LHCN-M2 (cell line): ENCODE data around the gene PLEKHG5. TPM values are rescaled to one million over a fixed set of nuclear protein-coding genes. Genes with fewer than 3 reads are reported as not detected.
"Not testable (repeated sequence)": the region's sequence is repeated elsewhere in the genome, so short reads cannot be mapped to it uniquely, and the experiment has no call there.

Experiments
- DNase-seq: peaks from one replicate; pipeline ENCODE4 v3.0.0-alpha.2; 2012; ENCODE audit warnings: low read depth
- total RNA-seq: library from RNA; depleted of rRNA; stranded (reverse); fragments of >200 nt; gene quantifications from 2 replicates; pipeline ENCODE4 v1.2.3, GENCODE V29; 2014

PLEKHG5 gene
- total RNA-seq, 1 experiment from 2014 or later: 1.8 TPM

DNA sequence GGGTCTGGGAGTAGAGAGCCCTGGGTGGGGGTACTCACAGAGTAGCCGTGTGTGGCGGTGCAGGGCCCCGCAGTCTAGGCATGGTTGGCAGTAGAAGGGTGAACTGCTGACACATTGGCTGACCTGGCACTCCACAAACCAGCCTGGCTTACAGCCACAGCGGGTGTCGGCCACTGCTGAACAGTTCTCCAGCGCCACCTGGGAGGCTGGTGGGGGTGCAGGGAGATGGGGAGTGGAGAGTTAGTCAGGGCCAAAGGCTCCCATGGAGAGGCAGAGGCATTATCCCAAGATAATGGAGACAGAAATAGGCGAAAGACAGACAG lies 27.0 kb downstream of the PLEKHG5 start:
- DNase-seq: no peak

DNA sequence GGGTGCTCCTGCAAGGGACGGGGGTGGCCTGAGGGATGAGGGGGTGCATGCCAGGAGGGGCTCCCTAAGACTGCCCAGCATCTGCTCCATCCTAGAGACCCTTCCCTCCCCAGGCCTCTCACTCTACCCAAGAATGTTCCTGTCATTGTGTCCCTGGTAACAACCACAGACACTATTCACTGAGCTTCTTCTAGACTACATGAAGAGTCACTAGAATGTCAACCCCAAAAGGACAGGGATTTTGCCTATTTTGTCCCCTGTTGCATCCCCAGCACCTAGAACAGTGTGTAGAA lies 28.4 kb downstream of the PLEKHG5 start:
- no peak for DNase-seq

DNA sequence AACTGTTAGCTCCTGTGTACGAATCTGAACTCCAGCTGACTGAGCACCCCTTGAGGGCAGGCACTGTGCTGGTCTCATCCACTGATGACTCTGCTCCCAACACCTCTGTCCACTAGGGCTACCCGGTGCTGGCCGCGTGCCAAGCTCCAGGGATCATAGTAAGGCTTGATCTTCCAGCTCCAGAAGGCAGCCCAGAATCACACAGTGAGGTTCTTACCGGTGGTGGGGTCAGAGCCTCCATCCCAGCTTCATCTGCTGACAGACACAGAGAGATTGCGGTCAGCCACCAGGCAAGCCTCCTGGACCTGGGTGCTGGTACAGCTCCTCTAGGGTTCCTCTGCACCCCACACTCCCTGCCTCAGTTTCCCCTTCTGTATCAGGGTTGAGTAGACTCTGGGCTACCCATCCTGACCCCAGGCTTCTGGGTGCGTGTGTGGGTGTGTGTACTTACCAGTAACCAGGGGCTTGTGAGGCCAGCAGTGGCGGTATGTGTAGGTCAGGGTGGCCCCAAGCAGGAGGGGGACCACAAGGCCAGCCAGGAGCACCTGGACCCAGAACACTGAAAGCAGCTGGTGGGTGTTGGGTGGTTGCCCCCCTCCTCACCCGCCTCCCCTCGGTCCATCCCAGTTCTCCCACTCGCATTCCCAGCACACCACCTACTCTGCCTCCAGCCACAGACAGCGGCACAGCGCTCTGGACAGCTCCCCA lies 28.9 kb downstream of the PLEKHG5 start:
- no peak for DNase-seq

DNA sequence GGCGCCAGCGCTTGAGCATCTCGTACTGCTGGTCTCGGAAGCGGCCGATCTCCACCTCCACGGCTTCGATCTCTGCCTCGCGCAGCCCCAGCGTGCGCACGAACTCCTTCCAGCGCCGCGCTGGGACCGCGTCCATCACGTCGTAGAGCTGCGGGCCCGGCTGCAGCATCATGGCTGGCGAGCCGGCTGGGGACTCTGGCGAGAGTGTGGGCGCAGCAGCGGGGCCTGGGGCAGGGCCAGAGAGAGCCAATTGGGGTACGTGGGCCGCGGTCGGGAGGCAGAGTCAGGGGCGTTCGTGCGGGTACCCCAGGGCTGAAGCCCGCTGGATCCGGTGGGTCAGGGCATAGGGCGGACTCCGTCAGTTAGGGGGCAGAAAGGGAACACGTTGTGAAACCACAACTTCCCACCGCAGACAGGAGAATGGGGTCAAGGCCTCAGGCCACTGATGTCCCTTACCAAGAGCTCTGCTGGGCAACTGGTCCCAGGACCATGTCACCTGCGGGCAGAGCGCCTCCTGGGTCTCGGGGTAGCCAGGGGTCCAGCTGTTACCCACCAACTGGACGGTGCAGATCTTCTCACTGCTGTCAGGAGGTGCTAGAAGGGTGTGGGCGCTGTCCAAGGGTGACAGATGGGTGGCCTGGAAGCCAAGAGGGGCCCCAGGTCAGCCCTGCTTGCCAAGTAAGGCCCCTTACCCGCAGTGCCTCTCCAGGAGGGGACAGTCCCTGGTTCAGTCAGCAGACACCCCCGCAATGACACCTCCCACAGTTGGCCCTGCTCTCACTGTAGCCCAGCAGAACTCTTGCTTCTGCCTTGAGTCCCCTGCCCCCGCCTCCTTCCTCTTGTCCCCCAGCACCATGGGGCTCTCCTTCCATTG lies 29.7 kb downstream of the PLEKHG5 start:
- no peak for DNase-seq

DNA sequence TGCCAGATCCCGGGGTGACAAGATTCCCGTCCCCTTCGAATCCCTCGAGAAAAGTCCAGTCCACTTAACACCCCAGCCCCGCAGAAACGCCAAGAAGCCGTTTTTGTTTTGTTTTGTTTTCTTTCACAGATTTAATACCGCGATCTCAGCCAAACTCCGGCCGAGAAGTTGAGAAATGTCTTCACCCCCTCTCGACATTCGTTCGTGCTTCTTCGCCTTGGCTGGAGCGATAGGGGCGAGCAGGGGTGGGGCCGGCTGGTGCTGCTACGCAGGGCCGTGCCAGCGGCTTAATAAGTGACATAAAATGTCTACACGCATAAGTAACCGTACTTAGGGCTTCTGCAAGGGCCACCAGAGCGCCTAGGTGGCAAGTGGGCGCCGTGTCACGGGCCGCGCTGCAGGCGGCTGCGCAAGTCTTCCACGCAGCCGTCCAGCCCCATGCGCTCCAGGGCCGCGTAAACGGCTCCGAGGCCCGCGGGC lies 30.4 kb downstream of the PLEKHG5 start:
- no peak for DNase-seq

DNA sequence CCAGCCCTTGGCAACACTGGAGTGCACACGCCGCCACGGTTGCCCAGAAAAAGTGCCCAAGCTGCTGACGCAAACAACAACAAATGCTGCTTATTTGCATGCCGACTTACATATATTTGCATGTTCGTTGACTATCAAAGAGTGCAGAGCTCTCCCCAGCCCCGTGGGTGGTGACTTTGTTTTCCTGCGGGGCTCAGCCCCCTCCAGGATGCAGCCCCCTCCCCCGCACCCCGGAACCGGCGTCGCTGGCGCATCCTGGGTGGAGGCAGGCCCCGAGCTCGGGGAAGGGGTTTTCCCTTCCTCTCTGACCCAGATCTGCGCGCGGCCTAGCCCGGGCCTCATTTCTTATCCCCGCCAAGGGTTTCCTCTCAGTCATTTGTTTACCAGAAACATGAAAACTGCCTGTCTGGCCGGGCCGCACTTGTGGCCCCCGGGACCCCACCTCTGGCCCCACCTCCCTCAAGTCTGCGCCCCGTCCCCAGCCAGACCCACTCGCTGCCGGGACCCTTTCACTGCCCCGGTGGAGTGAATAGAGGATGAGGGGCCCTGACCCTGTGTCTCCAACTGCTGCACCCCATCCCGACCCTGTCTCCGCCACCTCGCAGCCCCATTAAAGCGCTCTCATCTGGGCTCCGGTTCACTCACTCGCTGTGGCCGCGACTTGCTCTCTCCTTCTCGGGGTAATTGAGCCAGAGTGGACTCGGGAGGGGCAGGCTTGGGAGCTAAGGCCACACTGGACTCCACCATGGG lies 31.0 kb downstream of the PLEKHG5 start:
- DNase-seq: no peak

DNA sequence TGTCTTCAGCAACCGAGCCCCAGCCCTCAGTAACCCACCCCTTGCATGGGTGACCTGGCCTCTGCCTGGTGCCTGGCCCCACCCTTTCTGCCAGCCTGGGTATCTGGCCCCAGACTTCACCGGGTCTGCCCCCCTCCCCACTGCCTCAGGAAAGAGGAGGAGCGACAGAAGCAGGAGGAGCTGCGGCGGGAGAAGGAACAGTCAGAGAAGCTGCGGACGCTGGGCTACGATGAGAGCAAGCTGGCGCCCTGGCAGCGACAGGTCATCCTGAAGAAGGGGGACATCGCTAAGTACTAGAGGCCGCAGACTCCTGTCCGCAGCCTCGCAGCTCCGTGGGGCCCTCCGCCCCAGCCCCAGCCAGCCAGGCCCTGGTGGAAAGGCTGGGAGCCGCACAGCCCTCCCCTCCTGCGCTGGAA lies 31.6 kb downstream of the PLEKHG5 start:
- no peak for DNase-seq

DNA sequence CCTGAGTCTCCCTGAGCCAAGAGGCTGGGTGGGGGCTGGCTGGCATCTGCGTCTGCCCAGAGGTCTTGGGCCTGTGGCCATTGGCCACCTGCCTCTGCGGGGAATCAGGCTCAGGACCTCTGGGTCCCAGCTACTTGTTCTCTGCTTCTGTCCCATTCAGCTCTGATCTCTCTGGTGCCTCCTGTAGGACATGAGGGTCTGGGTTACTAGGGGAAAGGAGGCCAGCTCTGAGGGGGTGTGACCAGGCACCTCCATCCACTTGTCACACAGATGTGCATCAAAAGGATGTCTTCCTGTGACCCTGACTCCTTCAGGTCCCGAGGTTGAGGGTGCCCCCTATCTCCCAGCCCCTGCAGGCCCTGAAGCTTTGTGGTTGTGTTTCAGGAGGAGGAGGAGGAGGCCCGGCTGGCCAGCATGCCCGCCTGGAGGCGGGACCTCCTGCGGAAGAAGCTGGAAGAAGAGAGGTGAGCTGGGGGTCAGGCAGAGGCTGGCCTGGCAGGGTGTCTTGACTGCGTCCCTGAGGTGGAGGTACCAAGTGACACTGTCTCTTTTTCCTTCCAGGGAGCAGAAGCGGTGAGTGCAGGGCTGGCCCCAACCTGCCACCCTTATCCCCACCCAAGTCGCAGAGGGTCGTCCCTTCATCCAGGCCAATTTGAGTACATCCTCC lies 34.5 kb downstream of the PLEKHG5 start:
- no peak for DNase-seq

DNA sequence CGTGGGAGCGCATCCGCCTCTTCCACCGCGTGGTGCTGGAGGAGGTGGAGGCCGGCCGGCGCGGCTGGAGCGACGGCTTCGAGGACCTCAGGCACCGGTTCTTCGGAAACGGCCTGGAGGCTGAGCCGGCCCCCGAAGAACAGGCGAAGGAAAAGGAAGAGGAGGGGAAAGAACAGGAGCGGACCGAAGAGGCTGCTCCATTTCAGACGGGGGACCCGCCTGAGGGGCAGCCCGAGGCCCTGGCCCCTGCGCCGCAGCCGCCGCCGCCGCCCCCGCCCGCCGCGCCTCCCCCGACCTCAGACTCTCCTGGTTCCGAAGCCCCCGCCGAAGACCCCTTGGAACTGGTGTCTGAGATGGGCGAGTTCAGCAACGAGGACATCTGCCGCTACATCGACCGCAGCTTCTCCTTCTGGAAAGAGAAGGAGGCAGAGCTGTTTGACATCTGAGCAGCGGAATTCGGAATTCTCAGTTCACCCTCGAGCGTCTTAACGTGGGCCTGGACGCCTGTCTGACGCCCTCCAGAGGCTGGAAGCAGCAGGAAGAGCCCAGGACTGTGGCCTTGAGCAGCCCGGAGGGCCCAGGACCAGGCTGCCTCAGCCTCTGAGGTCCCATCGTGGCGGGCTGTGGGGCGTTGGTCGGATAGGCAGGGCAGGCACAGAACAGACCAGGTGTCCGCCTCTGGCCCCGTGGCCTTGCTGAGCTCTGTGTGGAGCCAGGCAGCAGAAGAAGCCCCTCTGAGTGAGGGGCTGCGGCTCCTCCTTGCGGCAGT lies 35.5 kb downstream of the PLEKHG5 start:
- not testable (repeated sequence) for DNase-seq

DNA sequence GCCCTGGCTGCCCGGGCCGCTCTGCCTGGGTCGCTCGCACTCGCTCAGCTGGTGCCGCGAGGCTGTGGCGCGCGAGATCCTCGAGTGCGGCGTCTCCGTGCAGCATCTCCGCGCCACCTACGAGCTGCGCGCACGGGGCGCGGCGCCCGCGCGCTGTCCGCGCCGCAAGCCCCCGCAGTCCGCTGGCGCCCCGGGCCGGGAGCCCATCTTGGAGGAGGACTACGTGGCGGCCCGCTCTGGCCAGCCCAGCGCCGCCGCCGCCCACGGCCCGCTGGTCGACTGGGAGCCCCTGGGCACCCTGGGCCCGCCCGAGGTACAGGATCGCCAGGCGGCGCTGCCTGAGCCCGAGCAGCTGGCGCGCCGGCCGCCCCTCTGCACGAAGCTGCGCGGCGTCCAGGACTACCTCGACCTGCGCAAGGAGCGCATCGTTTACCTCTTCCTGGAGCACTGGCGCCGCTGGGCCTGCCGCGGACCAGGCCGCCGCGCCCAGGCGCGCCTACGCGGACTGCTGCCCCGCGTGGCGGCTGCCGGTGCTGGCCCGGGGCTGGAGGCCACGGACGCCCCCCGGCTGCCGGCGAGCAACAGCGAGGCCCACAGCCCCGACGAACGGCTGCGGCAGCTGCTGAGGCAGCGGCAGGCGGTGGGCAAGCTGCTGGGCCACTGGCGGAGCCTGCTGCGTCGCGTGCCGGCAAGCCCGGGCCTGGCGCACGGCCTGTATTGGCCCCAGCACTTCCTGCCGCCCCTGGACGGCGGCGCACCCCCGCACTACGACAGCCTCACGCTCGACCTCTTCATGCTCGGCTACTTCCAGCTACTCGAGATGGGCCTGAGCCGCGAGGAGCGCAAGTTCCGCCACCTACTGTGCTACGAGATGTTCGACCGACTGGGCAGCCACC lies 36.4 kb downstream of the PLEKHG5 start:
- DNase-seq: no peak

DNA sequence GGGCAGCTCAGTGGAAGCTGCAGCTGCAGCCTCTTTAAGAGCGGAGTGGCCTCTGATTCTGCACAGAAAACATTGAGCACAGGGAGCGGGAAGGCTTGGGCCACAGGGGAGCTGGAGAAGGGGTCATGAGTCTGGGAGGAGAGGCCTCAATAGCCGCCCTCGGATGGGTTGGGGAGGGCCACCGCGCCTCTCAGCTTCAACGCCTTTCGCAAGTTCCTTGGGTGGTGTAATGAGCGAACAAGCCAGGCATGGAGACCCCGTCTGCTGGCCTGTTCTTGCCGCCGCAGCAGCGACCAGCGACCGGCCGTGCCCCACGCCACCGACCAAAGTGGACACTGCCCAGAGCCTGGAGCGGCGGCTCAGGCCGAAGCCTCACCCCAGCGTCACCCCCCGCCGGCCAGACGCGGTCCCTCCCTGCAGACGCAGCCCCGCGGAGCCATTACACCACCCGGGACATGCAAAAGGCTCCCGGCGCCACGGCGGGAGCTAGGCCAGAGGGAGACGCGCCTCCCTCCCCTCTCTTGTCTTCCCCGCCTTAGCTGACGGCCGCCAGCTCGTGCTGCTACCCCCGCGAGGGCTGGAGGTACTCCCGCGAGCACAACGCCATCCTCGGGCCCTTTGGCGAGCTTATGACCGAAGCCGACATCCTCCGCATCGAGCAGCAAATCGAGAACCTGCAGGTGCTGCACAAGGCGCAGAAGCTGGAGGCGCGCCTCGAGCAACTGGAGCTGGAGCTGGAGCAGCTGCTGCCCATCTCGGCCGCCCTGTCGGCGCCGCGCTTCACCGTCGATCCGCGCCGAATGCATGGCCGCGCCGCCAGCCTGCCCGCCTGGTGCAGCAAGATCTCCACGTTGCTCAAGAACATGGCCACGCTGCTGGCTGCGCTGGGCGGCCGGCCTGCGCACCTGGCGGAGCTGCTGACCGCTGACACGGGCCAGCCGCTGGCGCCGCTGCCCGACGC lies 37.3 kb downstream of the PLEKHG5 start:
- DNase-seq: not testable (repeated sequence)

DNA sequence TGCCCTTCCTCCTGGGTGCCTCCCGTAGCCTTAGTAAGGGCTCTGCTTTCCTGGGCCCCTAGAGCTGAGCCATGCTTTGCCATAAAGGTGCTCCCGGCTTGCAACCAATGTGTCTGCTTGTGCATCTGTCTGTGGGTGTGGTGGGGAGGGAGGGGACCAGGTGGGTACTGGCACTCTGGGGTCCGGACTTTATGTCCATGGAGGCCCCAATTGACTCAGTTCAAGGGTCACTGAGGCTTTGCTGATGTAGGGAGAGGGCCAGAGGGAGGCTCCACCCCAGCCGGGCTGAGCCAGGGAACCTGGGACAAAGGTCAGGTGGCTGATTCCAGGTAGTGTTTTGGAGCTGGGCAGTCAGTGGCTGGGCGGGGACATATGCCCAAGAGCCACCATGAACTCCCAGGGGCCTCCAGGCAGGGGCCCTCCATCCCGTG lies 40.5 kb downstream of the PLEKHG5 start:
- no peak for DNase-seq

DNA sequence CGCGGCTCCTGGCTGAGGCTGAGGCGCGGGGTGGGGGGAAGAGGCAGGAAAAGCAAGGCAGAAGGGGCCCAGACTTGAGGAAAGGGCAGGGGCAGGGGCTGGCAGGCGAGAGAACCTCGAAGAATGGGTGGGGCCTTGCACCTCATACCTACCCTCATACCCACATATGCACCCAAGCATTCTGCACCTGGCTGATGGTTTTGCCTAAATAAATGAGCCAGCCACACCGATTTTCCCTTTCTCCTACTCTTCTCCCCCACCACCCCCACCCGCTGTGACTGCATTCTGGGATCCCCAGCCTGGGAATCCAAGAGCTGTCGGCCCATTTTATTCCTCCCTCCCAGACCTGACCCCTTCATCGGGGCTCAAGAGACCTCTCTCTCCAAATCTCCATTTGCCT lies 41.0 kb downstream of the PLEKHG5 start:
- DNase-seq: not testable (repeated sequence)

DNA sequence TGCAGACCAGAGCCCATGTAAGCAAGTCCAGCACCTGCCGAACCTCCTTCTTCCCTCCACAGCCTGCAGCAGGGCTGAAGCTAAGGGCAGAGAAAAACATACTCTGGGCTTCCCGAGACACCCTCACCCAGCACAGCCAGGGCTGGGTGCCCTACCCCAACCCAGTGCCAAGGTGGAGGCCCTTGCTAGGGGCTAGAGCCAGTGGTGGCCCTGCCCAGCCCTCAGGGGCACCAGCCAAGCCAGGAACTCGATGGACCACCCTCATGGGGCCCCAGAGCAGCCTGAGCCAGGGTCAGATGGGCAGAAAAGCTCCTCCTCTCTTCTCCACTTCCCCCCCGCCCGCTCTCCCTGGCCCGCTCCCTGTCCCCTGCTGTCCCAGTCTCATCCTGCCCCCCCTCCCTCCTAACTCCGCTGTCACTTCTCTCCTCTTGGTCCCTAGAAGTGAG lies 41.4 kb downstream of the PLEKHG5 start:
- no peak for DNase-seq

DNA sequence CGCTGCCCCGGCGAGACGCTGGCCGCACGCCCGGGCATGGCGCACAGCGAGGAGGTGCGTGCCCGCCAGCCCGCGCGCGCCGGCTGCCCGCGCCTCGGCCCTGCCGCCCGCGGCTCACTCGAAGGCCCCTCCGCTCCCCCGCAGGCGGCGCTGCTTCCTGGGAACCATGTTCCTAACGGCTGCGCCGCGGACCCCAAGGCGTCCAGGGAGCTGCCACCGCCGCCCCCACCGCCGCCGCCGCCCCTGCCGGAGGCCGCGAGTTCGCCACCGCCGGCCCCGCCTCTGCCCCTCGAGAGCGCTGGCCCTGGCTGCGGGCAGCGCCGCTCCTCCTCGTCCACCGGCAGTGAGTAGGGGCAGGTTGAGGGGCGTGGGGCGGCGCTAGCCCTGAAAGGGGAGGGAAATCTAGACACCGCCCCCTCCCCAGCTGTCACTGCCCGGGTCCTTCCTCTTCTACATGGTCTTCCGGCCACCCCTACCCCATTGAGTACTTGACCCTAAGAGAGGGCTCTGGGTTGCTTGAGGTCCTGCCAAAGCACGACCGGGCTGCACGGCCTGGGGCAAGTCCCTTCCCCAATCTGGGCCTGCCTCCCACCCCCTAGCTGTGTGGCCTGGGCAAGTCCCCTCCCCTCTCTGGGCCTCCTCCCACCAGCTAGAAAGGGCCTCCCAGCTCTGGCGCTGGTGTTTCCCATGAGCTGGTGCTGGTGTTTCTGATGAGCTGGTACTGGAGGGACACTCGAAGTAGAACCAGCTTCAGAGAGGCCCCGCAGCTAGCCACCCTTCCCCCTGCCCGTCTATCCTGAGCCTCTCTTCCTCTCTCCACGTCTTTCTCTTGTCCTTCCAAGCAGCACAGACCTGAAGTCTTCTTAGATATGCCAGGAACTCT lies 42.5 kb downstream of the PLEKHG5 start:
- no peak for DNase-seq

DNA sequence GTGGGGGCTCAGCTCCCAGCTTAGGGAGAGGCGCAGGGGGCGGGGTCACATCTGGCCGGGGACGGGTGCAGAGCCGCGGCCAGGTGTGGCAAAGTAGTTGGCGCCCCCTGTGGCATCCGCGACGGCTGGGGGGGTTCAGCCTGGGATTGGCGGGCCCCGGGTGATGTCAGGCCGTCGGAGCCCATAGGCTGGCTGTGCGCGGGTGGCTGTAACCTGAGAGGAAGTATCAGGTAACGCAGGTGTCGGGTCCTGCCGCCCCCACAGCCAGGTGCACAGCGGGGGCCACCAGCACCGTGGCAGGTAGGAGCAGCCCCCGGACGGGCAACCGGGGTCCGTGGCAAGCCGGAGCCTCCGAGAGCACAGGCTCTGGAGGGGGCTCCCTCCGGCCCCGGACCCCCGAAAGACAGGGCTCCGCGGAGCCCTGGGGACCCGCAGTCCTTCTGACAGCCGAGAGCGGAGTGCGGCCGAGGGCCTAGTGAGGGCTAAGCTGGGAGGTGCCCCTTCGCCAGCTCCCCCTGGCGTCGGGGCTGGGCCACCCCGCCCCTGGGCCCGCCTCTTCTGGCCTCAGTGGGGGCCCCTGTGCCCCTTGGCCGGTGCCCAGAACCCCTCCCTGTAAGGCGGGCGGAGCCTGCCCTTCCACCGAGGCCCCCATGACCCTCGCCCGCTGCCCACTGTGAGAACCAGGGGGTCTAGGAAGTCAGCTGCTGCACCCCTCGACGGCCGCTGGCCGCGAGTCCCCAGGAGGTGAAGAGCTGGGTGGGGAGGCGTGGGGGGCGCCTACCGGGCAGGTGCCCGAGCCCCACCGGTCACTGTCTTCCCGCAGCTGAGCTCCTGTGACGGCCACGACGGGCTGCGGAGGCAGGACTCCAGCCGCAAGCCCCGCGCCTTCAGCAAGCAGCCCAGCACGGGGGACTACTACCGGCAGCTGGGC lies 43.4 kb downstream of the PLEKHG5 start:
- DNase-seq: no peak
